GM19395 (cell line): ENCODE measurements around the gene STXBP1.

Experiments
- ATAC-seq: cut with Tn5 transposase; IDR thresholded peaks from one replicate; pipeline ENCODE4 v1.9.1; 2021; ENCODE audit warnings: mild to moderate bottlenecking, moderate library complexity; ENCODE audit not compliant: unreplicated experiment

Gene STXBP1

DNA sequence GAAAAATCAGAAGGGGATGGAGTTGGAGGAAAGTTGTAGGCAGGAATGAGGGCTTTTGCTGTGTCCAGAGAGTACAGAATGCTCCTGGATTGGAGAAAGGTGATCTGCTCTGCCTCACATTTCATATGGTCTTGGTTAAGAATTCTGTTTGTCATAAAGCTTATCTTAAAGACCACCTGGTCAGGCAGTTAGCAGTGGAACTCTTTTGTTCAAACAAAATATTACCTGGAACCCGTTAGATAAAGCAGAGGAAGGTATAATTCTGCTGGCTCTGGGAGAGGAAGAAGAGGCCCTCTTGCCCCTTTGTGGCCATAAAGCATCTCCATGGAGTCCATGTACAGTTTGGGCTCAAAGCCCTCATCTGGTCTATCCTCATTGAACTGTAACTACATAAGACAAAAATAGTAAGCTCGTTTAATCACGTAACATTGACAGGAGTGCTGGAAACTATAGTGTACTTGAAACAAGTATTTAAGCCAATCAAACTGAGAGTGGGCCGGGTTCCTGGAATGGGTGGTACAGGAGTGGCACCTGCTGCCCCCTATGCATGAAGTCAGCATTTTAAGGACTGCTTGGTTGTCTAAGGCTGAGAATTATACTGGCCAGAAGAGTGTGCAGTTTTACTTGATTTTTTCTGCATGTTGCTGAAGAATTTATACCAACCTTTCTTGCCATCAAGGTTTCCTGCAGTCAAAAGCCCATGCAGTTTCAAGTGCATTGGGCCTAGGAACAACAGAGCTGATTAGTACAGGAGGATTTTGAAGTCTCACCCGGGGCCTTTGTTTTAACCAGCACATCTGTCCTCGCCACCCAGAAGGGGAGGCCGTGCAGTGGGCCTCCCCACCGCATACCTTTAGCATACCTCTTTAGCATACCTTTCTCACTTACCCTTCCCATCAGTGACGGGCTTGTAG is 39.9 kb downstream of the STXBP1 start:
- no peak for ATAC-seq

DNA sequence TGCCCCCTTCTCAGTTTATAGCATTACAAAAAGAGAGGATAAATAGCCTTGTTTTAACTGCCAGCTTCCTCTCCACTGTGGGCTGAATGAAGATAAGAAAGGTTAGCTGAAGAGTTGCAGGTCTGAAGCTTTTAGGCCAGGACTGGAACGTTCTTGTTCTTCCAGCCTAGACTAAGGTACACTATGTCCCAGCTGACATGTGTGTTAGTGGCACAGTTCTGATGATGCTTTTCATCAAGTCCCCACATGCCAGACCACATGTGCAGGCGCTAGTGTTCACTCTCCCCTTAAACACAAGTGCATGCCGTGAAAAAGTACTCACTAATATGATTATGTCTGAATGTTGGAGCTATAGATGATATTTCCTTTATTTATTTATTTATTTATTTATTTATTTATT is 40.7 kb downstream of the STXBP1 start:
- ATAC-seq: no peak

DNA sequence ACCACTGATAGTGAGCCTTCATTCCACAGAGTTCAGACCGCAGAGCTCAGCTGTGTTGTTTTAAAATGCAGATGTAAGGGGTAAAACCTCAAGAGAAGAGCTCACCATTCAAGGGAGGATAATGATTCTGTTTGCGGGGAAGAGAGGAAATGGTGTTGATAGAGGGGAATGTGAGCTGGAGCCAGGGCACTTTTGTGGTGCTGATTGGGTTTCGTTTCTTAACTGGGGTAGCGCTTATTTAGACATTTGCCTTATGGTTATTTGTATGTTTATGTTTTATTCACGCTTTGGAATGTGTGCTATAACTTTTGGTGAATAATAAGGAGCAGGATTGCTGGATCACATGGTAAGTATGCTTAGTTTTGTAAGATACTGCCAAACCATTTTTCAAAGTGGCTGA is 42.5 kb downstream of the STXBP1 start:
- no peak for ATAC-seq

DNA sequence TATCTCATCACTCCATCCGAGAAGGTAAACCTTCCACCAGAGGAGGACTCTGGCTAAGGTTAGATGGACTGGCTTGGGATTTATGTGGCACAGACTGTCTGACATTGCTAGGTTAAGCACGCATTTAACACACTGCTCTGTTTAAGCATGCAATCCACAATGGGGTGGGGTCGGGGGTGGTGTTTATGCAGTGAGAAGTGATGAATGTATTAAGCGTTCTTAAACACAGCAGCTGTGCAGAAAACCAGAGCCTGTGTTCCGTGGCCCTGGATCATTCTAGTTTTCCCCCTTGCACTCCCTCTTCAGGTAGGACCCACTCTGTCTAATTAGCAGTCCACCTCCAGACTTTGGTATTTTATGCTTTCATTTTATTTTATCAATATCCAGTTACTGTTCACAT is 46.4 kb downstream of the STXBP1 start:
- ATAC-seq: no peak

DNA sequence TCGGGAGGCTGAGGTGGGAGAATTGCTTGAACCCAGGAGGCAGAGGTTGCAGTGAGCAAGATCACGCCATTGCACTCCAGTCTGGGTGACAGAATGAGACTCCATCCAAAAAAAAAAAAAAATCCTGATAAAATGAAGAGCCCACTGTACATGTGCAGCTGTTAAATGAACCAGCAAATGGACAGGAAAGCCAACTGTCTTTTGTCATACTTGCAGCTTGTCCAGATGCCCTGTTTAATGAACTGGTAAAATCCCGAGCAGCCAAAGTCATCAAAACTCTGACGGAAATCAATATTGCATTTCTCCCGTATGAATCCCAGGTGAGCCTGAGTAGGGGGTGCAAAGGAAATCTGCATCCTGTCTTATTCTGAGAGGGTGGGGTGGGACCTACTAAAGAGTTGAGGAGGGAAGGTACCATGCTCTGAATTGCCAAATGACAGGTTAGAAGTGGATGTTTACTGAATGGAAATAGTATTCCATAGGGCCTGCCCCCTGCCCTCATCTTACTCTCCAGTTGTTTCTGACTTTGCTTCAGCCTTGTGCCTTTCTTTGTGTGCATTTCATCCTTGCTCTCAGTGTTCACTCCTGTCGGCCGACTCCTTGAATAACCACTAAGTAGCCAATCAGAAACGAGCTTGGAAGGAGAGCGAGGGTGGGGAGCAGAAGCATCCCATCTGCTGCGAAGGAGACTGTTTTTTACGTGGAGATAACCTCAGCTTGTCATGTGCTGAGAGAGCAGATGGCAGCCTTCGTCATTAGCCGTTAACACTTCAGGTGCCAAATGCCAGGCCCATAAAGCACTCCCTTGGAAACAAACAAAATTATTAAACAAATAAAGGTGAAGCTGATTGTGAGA is 49.0 kb downstream of the STXBP1 start:
- no peak for ATAC-seq

DNA sequence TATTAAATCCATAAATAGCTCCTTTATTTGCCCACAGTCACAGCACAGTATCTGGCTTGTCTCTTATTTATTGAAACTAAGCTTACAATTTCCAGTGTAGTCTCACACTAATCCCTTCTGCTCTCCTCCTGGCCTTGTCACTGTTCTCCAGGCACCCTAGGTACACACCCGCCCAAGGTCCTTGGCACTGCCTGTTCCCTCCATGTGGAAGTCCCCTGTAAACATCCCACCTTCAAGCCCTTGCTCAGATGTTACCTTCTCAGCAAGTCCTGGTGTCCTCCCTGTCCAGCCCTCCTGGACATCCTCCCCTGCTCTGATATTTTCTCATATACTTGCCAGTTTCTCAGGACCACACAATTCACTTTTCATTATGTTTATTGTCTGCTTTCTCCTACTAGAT is 50.5 kb downstream of the STXBP1 start:
- no peak for ATAC-seq

DNA sequence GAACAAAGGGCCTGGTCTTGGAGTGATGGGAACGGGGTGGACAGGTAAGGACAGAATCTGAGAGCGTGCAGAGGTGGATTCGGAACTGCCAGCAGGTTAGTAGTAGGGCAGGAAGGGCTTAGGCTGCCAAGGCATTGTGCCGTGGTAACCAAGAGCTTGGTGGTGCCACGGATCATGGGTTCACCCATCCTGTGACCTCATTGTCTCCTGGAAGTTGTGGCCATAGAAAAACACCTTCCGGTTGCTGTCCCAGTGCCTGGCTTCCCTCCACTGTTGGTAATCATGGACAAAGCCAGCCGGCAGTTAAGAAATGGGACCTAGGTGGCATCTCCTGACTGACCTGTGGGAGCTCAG is 52.2 kb downstream of the STXBP1 start:
- ATAC-seq: no peak

DNA sequence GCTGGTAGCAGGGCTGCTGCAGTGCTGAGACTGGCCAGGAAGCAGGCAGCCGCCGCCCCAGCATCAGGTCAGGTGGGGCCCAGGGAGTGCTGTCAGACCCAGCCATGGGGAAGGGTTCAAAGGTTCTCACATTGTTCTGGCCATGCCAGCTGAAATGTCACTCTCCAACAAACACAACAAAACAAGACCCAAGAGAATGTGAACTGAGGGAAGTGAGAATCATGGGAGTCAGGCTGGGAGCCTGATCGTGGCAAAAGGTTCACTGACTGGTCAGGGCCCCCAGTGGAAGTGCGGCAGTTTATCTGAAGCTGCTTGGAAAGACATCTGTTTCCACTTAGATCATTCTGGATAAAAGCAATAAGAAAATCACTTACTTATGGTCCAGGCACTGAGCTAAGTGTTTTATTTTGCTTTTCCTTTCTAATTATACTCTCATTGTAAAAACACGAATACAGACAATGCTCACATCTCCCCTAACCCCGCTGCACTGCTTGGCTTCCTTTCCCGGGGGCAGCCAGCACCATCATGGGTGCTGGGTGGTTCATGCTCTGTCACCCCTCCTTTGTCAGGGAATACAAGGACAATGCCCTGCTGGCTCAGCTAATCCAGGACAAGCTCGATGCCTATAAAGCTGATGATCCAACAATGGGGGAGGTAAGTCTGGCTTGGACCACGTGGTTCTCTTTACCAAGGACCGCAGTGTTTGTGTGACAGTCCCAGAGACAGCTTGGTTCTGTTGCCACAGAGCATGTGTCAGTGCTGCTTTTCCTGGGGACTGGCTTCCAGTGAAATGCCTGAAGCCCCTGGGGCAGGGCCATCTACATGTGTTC is 52.8 kb downstream of the STXBP1 start:
- no peak for ATAC-seq

DNA sequence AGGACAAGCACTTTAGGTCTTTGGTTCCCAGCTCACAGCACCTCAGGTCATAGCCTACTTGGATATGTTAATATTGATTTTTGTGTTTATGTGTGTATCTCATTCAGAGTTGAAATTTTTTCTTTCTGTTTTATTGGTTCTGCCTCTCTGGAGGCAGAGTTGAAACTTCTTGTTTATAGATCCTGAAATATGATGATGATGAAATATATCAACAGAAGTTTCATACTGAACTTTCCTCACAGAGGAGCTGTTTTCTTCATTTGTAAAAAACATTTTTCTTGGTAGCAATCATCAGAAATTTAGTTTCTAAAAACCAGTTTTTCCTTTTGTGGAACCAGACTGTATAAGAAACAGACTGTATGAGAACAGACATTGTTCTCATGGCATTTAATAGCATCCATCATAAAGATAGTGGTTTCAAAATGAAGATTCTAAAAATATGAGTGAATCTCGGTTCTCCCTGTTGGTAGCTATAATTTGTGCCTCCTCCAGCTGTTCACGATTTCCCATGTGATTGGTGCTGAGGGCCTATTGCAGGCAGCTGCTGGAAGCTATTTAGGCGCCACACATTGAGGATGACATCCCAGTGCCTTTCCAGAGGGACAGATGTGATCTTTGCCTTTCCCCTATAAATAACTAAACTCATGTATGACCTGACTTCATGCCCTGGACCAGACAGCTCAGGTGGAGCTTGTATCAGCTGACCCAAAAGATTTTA is 55.2 kb downstream of the STXBP1 start:
- ATAC-seq: no peak

DNA sequence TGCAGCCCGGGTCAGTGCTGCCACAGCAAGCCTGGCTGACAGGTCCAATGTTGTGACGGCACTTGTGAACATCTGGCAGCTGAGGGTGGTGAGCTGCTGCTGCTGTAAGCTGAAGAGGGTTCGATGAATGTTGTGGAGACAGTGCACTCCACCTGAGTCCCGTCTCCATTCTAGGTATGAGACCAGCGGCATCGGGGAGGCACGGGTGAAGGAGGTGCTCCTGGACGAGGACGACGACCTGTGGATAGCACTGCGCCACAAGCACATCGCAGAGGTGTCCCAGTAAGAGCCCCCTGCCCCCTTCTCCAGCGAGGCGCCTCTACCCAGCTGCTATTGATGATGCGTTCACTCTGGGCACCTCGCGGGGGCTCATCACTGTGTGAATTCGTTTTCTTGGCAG is 55.8 kb downstream of the STXBP1 start:
- no peak for ATAC-seq

DNA sequence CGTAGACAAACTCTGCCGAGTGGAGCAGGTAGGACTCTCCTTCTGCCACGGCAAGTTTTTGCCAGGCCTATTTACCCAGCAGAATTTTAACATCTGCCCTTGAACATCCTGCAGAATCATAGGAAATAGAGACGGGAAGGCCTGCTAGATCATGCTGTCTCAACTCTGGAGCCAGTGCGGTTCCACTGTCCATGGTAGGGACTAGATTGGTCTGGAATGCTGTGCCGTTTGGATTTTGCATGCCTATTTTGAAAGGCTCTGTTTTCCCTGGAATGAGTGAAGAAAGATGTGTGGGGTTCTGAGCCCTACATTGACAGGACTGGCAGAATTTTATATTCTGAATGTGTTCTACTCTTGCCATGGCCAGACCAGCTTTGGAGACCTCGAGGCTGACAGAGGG is 61.2 kb downstream of the STXBP1 start:
- no peak for ATAC-seq

DNA sequence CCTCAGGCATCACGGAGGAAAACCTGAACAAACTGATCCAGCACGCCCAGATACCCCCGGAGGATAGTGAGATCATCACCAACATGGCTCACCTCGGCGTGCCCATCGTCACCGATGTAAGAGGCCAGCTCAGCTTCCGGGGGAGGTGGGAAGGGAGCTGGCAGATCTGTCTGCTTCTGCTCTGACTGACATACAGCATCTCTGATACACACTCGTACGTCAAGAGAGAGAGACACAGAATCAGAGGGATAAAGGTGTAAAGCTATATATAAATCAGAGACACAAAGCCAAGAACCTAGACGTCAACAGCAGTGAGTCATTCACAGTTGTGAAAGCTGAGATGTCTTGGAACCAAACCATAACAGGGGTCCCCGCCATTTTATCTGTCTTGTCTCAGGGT is 64.6 kb downstream of the STXBP1 start:
- no peak for ATAC-seq

DNA sequence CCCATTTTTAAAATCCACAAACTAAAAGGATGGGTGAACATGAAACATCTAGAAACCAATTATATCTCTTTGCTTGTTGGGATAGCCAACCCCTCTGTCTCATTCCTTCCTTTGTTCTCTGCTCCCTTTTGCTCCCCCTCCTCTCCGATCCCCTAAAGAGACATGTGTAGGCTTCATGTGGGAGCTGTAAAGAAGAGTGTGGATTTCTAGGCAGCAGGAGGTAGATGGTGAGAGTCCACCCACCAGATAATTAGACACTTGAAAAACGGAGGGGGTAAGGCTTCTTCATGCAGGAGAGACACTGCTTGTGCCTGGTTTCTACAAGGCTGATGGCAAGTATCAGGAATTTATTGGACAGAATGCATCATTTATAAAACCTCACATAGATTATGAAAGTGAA is 67.4 kb downstream of the STXBP1 start:
- no peak for ATAC-seq

DNA sequence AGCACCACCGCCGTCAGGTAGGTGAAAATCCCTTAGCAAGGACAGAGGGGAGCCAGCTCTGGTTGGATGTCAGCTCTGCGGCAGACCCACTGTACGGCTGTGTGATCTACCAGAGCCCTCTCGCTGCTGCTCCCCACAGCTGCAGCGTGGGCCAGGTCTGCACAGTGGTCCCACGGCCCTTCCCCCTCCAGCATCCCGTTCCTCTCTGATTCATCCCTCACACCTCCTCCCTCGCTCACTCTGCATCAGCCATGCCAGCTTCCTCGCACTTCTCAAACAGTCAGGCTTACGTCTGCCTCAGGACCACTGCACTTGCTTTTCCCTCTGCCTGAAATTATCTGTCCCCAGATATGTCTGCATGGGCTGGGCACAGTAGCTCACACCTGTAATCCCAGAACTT is 68.1 kb downstream of the STXBP1 start:
- no peak for ATAC-seq

DNA sequence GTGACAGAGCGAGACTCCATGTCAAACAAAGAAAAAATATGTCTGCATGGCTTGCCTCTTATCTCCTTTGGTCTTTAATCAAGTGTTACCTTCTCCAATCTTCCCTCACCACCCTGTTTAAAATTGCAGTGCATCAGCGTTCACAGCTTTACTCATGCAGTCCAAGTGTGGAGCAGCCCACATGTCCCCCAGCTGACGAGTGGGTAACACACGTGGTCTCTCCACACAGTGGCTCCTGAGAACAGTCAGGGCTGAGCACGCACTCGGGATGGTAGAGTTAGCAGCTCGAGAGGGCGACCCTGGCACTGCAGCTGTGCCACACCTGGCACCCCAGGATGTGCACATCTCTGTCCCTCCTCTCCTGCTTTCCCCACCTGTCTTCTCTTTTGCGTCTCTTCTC is 68.8 kb downstream of the STXBP1 start:
- ATAC-seq: no peak

DNA sequence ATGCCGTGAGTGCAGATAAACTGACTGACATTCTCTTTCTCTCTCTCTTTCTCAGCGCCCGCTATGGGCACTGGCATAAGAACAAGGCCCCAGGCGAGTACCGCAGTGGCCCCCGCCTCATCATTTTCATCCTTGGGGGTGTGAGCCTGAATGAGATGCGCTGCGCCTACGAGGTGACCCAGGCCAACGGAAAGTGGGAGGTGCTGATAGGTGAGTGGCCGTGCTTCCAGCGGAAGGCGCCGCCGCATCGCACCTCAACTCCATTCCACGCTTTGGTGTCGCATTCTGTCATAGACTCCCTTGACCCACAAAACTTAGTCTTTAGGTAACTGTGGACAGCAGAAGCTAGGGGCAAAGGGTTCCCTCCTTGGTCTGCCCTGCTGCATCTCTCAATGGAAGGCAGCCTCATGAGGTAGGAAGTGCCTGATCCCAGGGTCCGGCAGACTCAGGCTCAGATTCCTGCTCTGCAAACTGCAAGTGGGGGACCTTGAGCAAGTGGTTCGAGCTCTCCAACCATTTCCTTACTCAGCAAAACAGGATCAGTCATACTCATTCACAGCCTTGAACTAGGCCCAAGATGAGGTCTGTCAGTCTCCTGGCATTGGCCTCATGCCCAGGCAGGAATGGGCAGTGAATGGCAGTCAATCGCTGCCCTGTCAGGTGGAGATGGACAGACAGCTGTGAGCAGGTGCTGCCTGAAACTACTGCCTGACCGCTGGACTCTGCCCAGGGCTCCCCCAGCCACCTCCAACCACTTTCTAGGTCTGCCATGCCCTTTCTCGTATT is 70.5 kb downstream of the STXBP1 start:
- ATAC-seq: no peak

DNA sequence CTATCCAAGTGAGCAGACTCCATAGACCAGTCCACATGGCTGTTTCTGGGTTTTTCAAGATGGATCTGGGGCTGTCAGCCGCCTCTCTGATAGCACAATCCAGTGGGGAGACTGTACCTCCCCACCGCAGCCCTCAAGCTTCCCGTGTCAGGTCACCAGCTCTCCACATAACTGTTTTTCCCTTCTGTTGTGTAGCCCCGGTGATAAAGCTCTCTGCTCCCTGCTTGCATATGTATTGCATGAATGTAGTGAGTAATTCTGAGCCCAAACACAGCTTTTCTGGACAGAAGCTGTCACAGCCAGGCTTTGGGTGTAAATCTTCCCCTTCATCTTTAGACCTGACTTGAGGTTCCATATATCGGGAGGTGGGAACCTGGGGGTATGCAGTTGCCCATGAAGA is 71.6 kb downstream of the STXBP1 start:
- ATAC-seq: no peak

DNA sequence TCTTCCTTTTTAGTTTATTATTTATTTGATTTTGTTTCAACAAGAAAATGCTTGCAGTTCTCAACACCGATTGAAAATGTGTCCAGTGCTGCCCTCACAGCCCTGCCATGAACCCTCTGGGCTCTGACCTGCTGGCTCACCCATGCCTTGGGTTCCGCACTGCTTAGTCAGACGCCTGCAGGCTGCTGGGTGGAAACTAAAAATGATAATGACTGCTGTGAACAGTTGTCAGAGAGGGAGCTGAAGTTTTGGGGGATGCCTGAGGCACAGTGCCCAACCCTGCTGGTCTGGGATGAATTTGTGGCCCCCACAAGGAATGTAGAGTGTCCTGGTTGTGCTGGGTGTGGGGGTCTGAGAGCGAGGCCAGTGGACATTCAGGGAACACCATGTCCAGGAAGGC is 72.5 kb downstream of the STXBP1 start:
- ATAC-seq: no peak

DNA sequence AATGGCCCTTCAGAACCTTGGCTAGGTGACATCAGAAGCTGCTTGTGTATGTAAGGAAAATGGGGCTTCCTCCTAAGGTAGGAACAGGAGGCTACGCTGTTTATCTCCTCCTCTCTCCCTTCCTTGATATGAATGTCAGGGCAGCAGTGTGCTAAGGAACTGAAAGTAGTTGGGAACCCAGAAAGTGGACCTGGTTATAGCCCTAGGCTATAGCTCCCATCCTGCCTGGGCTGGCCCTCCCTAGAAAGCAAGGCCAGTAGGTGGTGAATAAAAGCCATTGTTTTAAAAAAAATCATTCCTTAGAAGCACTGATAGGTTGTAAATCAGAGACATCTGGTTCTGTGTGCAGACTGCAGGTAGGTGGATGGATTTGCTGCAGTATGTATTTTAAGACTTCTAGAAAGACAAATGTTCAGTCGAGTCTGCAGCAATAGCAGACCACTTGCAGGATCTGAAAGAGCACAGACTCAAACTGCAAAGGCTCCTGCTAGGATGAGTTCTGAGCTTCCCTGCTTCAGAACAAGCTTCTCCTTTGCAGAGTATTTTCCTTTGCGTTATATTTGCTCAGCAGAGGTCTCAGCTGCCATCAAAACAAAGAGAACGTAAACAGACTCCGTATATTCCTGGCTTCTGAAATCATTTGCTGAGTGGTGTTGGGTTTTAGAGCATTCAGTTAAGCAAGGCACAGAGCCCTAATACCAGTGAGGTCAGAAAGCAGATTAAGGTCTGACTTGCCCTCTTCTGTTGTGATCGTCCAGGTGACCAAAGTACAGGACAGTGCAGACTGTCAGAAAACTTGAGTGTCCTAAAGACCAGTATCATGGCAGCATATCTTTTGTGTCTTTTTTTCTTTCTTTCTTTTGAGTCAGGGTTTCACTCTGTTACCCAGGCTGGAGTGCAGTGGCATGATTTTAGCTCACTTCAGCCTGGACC is 74.7 kb downstream of the STXBP1 start:
- ATAC-seq: no peak
